Vagina (tissue), 2 donors: ENCODE data around the gene ISCU.

Source experiments
- CTCF ChIP-seq, 3 experiments: fragments of 450-650 bp in 2 of 3; fragments of 200-600 bp in 1 of 3; sonication (generic) in 1 of 3; IDR thresholded peaks; one replicate each; pipeline ENCODE4 v1.5.1; 2017 to 2019; ENCODE audit warnings: antibody characterized with exemption in 3 of 3, mild to moderate bottlenecking in 2 of 3, moderate library complexity in 2 of 3
- POLR2A ChIP-seq, 2 donors: fragments of 450-650 bp; IDR thresholded peaks; one replicate each; pipeline ENCODE4 v1.6.1; 2017; ENCODE audit warnings: antibody characterized with exemption in 2 of 2, mild to moderate bottlenecking in 2 of 2, moderate library complexity in 2 of 2
- POLR2AphosphoS5 ChIP-seq, 2 donors: sonication (generic); formaldehyde crosslinking; IDR thresholded peaks; one replicate each; pipeline ENCODE4 v1.9.0; 2017; ENCODE audit warnings: antibody characterized with exemption in 2 of 2, mild to moderate bottlenecking in 2 of 2, low read depth in 1 of 2; ENCODE audit not compliant: insufficient read depth in 1 of 2

DNA sequence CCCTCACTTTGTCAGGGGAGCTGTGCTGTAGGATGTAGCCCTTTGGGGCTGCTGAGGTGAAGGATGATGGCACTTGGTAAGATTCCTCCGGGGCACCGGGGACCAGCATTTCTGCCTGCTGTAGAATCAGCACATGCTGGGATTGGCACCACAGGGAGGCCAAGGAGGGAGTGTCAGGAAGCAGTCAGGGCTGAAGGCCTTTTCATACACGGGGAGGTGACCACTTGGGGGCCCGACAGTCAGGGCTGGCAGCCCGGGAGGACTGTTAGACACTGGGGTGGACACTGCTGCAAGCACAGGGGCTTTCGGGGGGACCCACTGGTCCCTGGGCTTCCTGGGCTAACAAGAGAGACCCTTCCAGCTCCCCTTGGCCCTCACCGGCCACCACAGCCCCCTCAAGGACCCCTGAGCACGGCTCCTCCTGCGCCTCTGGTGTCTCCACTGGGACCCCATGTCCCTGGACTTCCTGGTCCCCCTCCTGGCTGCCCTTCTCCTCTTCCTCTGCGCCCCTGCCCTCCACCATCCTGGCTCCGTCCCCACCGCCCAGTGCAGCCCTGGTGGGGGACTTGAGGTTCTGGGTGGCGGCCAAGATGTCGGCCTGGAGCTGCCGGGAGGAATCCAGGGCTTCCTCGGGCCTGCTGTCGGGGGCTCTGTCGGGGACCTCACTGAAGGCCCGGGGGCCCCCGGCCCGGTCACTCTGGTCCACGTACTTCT, 29.0 kb downstream of the ISCU start:
- no peak for TF ChIP-seq CTCF (IDR thresholded peaks at IDR 0.05)
- TF ChIP-seq POLR2A (IDR thresholded peaks at IDR 0.05): no peak
- TF ChIP-seq POLR2AphosphoS5 (IDR thresholded peaks at IDR 0.05; ENCODE audit: insufficient read depth in 1 of 2, low read depth in 1 of 2): no peak
